Loucy (cell line): Measurements from ENCODE around the gene BRINP2.

Source experiments
- H2AFZ ChIP-seq: fragments of 200-600 bp; sonication (generic); 2 replicates; pipeline ENCODE4 v1.6.0; 2016; ENCODE audit warnings: antibody characterized with exemption, mild to moderate bottlenecking, low read length, moderate library complexity
- H3F3A ChIP-seq: fragments of 200-600 bp; 2 replicates; pipeline ENCODE4 v1.6.0; 2016; ENCODE audit warnings: antibody characterized with exemption, low read depth, mild to moderate bottlenecking
- H3K27me3 ChIP-seq: fragments of 200-600 bp; sonication (generic); 2 replicates; pipeline ENCODE4 v1.6.1; 2014; ENCODE audit warnings: low read length, mild to moderate bottlenecking; ENCODE audit not compliant: insufficient read depth, poor library complexity, severe bottlenecking
- H3K36me3 ChIP-seq: fragments of 200-600 bp; sonication (generic); 2 replicates; pipeline ENCODE4 v1.6.1; 2016; ENCODE audit warnings: low read length; ENCODE audit not compliant: insufficient read depth
- H3K4me1 ChIP-seq: fragments of 200-600 bp; sonication (generic); 2 replicates; pipeline ENCODE4 v1.5.1; 2014; ENCODE audit warnings: low read length, mild to moderate bottlenecking; ENCODE audit not compliant: insufficient read depth, poor library complexity, severe bottlenecking
- H3K4me2 ChIP-seq: fragments of 200-600 bp; sonication (generic); 2 replicates; pipeline ENCODE4 v1.6.0; 2014; ENCODE audit warnings: antibody characterized with exemption, low read length, low read depth, mild to moderate bottlenecking; ENCODE audit not compliant: poor library complexity, severe bottlenecking
- H3K4me3 ChIP-seq: fragments of 200-600 bp; sonication (generic); 2 replicates; pipeline ENCODE4 v1.5.1; 2014; ENCODE audit warnings: low read length, mild to moderate bottlenecking, mixed read lengths; ENCODE audit not compliant: poor library complexity, severe bottlenecking
- H3K79me2 ChIP-seq: fragments of 200-600 bp; sonication (generic); 2 replicates; pipeline ENCODE4 v1.6.1; 2014; ENCODE audit warnings: low read length; ENCODE audit not compliant: insufficient read depth
- H3K9ac ChIP-seq: fragments of 200-600 bp; sonication (generic); 2 replicates; pipeline ENCODE4 v1.6.0; 2014; ENCODE audit warnings: mild to moderate bottlenecking, low read depth, low read length, moderate library complexity; ENCODE audit not compliant: poor library complexity, severe bottlenecking
- H3K9me2 ChIP-seq: fragments of 200-600 bp; sonication (generic); replicated peaks from 2 replicates; pipeline ENCODE4 v1.6.1; 2016; ENCODE audit warnings: low read depth, low read length, mixed read lengths
- H3K9me3 ChIP-seq: fragments of 200-600 bp; sonication (generic); 2 replicates; pipeline ENCODE4 v1.6.1; 2014; ENCODE audit warnings: mild to moderate bottlenecking, antibody characterized with exemption, low read length, low read depth; ENCODE audit not compliant: insufficient read depth
- H4K20me1 ChIP-seq: fragments of 200-600 bp; sonication (generic); 2 replicates; pipeline ENCODE4 v1.6.0; 2014; ENCODE audit warnings: antibody characterized with exemption, low read length, mild to moderate bottlenecking; ENCODE audit not compliant: insufficient read depth, poor library complexity, severe bottlenecking
- CTCF ChIP-seq: fragments of 200-600 bp; sonication (generic); conservative IDR thresholded peaks from 2 replicates; pipeline ENCODE4 v1.5.1; 2014; ENCODE audit warnings: mild to moderate bottlenecking, antibody characterized with exemption, low read length
- EZH2phosphoT487 ChIP-seq: fragments of 200-600 bp; IDR thresholded peaks from 2 replicates; pipeline ENCODE4 v1.6.1; 2018; ENCODE audit warnings: antibody characterized with exemption, mild to moderate bottlenecking, moderate library complexity, borderline replicate concordance

The BRINP2 gene

GRCh38 chr1:177131723-177132122 is 39.0 kb upstream of the BRINP2 start:
- no peak overlapping the region for H3K9ac ChIP-seq
- no peaks in the 10 kb centered on the region for H4K20me1 ChIP-seq
- H3K79me2 ChIP-seq, result no peaks in the 10 kb centered on the region
- no peaks in the 10 kb centered on the region for H3K9me3 ChIP-seq
- no peaks in the 10 kb centered on the region for H3K27me3 ChIP-seq
- no peak overlapping the region for H3K4me2 ChIP-seq
- no peaks in the 10 kb centered on the region for H3K9me2 ChIP-seq
- no peaks in the 10 kb centered on the region for H3K36me3 ChIP-seq
- H3F3A ChIP-seq, result no peaks in the 10 kb centered on the region
- no peak overlapping the region for H2AFZ ChIP-seq
- H3K4me3 ChIP-seq, result no peak overlapping the region
- TF ChIP-seq CTCF (no peak), EZH2phosphoT487 (no peak)
- H3K4me1 ChIP-seq, result peaks cover 19% of the 10 kb centered on the region

GRCh38 chr1:177132141-177132540 is 38.6 kb upstream of the BRINP2 start:
- no peaks in the 10 kb centered on the region for H3K79me2 ChIP-seq
- no peaks in the 10 kb centered on the region for H3K36me3 ChIP-seq
- no peaks in the 10 kb centered on the region for H3K27me3 ChIP-seq
- no peaks in the 10 kb centered on the region for H4K20me1 ChIP-seq
- no peaks in the 10 kb centered on the region for H3K9me2 ChIP-seq
- H3K9ac ChIP-seq, result no peak overlapping the region
- no peaks in the 10 kb centered on the region for H3F3A ChIP-seq
- H3K4me1 ChIP-seq, result peaks cover 19% of the 10 kb centered on the region
- no peak overlapping the region for H3K4me2 ChIP-seq
- no peaks in the 10 kb centered on the region for H3K9me3 ChIP-seq
- no peak overlapping the region for H3K4me3 ChIP-seq
- TF ChIP-seq CTCF (no peak), EZH2phosphoT487 (no peak)
- H2AFZ ChIP-seq, result no peak overlapping the region

- no peaks in the 10 kb centered on the region for H3K9me3 ChIP-seq
- H3K4me3 ChIP-seq, result peak overlapping the region; percentile 12
- H3K4me1 ChIP-seq, result peaks cover 19% of the 10 kb centered on the region
- TF ChIP-seq EZH2phosphoT487, result no peak
- no peak for TF ChIP-seq CTCF
- H3K9ac ChIP-seq, result no peak overlapping the region
- no peaks in the 10 kb centered on the region for H3K36me3 ChIP-seq
- peak overlapping the region; percentile 38 for H3K4me2 ChIP-seq
- H3K27me3 ChIP-seq, result no peaks in the 10 kb centered on the region
- H2AFZ ChIP-seq, result no peak overlapping the region
- no peaks in the 10 kb centered on the region for H3F3A ChIP-seq
- no peaks in the 10 kb centered on the region for H3K9me2 ChIP-seq
- no peaks in the 10 kb centered on the region for H3K79me2 ChIP-seq
- no peaks in the 10 kb centered on the region for H4K20me1 ChIP-seq
These were observed 36.7 kb upstream of the BRINP2 start for GRCh38 chr1:177133977-177134538.
